HG03342 (cell line): ENCODE data around the gene SLC17A8.

Source experiments
- ATAC-seq: cut with Tn5 transposase; IDR thresholded peaks from one replicate; pipeline ENCODE4 v1.9.1; 2021; ENCODE audit warnings: mild to moderate bottlenecking, moderate library complexity; ENCODE audit not compliant: unreplicated experiment

SLC17A8 gene

DNA sequence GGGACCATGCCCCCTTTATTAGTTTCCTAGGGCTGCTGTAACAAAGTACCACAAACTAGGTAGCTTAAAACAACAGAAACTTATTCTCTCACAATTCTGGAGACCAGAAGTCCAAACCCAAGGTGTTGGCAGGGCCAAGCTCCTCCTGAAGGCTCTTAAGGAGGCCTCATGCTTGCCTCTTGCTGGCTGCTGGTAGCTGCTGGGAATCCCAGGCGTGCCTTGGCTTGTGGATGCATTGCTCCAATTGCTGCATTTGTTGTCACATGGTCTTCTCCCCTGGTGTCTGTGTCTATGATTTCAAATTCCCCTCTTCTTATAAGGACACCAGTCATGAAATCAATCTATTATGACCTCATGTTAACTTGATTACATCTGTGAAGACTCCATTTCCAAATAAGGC, 11.2 kb downstream of the SLC17A8 start:
- no peak for ATAC-seq

DNA sequence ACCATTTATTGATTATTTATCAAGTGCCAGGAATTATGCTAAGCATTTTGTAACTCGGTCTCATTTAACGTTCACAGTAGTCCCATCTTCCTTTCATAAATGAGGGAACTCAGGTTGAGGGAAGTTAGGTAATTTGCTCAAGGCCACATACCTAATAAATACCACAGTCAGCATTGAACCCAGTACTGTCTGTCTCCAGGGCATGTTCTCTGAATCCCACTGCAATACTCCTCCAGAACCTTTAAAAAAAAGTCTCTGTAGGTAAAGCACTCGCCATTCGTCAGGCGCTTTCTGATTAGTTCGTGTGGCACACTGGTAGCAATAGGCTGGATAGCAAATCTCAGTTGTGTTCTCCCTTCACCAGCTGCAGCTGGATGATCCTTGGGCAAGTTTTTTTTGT, 14.3 kb downstream of the SLC17A8 start:
- ATAC-seq, result no peak

GRCh38 chr12:100372853-100373640, 16.2 kb downstream of the SLC17A8 start:
- no peak for ATAC-seq

- no peak for ATAC-seq
Observed at GRCh38 chr12:100375038-100375735, 18.3 kb downstream of the SLC17A8 start.

DNA sequence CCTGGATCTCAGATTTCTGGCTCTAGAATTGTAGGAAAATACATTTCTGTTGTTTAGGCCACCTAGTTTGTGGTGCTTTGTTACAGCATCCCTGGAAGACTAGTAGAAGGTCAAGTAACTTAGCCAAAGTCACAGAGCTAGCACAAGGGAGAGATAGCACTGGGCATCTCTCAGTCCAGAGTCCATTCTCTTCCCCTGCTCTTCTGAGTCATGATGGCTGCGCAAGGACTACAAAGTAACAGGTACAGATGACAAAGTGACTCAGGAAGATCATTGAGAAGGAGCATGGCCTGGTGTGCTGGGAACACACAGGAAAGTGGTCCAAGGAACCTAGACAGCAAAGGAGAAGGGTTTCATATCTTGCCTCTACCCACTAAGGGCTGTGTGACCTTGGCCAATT, 19.3 kb downstream of the SLC17A8 start:
- ATAC-seq, result no peak

DNA sequence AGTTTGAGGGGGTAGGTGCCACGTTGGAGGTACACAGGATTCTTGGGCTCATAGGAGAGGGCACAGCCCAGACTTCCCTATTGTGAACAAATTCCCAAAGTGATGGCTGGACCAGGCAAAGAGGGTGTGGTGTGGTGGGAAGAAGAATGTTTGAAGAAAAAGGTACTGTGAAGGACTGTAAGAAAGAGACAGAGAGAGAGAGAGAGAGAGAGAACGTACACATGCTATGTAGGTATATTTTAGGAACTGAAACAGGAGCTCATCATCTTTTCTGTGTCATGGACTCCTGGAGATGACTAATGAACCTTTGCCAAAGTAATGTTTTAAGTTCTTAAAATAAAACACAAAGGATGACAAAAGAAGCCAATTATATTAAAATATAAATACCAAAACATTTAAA, 24.5 kb downstream of the SLC17A8 start:
- ATAC-seq, result no peak

DNA sequence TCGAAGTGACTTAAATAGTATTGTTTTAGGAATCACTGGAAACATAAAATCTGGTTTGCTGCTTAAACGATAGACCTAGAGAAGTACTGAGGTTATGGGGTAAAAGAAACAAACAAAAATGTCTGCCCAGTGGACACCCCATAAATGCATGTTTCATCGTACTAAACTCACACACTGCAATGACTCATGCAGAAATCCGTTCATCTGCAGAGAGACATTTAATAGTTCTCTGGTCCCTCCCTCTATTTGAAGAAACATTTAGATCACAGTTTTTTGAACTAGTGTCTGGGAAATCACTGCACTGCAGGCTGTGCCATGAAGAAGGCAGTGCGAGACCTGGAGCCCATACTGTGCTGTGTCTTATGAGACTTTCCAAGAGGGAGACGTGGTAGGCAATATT, 25.5 kb downstream of the SLC17A8 start:
- ATAC-seq, result no peak

- no peak for ATAC-seq
Observed at GRCh38 chr12:100383586-100384558, 27.0 kb downstream of the SLC17A8 start.

DNA sequence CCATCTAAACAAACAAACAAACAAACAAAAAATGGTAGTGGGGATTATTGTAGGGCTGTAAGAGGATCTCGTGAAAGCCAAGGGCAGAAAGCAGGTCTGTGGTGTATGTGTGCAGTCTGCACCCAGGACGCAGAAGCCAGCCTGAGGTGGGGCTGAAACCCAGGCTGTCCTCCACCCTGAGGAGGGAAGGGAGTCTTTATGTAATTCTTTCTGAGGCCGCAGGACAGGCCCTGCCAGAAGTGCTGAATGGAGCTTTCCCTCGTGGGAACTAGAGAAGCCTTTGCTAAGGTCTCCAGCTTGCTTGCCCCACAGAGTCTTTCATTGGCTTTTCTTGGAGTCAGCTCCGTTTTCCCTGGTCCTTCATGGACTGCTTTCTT, 27.7 kb downstream of the SLC17A8 start:
- no peak for ATAC-seq

DNA sequence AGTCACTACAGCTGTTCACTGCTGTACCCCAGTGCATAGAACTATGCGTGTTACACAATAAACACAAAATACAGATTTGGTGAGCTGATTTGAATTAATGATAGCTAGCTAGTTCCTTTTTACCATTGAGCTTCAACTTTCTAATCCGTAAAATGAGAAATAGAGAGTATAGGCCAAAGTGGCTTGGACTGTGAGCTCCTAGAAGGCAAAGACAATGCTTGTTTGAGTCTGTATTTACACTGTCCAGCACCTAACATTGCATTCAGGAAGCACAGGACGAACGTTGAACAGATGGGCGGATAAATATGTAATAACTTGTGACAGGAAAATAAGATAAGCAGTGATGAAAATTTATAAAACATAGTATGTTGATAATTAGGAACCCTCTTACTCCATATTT, 31.5 kb downstream of the SLC17A8 start:
- ATAC-seq, result no peak

DNA sequence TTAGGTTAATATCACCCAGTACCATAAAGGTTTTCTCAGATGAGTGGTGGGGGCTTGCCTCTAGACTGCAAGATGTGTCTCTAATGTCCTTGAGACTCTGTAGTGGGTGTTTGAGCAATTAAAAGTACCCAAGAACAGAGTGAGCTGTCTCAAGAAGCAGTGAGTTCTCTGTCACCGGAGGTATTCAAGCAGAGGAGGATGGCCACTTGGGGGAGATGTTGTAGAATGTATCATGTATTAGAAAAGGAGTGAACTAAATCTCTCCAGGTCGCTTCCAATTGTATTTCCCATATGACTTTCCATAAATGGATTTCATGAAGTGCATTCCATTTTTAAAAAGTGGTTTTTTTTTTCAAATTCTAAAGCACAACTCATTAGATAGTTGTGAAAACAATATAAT, 35.0 kb downstream of the SLC17A8 start:
- ATAC-seq, result no peak

DNA sequence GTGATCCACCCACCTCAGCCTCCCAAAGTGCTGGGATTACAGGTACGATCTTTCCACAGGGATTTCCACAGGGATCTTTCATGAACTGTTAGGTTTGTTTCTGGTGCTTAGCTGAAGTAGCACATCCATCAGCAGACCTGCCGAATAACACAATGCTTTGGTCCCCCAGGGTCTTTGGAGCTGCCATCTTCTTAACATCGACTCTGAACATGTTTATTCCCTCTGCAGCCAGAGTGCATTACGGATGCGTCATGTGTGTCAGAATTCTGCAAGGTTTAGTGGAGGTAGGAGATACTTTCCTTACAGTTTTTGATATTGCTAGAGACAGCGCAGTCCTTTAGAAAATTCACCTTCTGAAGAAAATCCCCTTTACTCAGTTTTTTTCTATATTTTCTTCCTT, 36.3 kb downstream of the SLC17A8 start:
- no peak for ATAC-seq

DNA sequence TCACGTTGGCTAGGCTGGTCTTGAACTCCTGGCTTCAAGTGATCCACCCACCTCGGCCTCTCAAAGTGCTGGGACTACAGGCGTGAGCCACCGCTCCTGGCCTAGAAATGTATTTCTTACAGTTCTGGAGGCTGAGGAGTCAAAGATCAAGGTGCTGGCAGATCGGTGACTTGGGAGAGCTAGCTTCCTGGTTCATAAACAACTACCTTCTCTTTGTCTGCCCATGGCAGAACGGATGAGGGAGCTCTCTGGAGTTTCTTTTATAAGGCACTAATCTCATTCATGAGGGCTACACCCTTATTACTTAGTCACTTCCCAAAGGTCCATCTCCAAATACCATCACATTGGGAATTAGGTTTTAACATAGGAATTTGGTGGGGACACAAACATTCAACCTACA, 38.9 kb downstream of the SLC17A8 start:
- no peak for ATAC-seq

GRCh38 chr12:100398307-100398706, 41.4 kb downstream of the SLC17A8 start:
- no peak for ATAC-seq

DNA sequence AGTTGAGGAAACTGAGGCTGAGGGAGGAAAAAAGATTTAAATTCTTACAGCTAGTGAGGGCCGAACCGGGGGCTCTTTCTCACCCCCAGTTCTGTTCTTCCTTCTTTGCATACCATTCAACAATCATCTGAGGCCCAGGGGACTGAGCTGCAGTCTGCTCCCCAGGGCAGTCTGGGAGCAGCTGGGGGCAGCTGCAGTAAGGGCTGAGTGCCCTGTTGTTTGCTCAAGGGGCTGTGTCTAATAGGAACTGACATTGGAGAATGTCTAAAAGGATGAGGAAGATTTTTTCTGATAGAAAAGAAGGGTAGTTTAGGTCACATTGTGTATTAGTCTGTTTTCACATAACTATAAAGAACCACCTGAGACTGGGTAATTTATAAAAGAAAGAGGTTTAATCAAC, 42.2 kb downstream of the SLC17A8 start:
- ATAC-seq, result no peak

DNA sequence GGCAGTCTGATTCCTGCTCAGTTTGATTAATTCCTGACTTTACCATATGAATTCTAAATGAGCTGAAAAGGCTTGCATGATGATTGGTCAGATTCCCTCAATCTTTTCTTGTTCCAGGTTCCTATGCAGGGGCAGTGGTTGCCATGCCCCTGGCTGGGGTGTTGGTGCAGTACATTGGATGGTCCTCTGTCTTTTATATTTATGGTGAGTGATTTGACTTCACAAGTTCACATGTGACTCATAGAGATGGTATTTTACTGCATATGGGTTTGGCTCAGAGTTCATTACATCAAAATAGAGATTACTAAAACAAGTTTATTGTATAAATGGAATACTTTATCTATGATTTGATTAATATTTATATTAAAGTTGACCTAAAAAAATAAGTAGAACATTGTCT, 44.8 kb downstream of the SLC17A8 start:
- no peak for ATAC-seq

- no peak for ATAC-seq
Observed at GRCh38 chr12:100402763-100403162, 45.9 kb downstream of the SLC17A8 start.

- ATAC-seq, result no peak
Observed at GRCh38 chr12:100403446-100403845, 46.6 kb downstream of the SLC17A8 start.

GRCh38 chr12:100404769-100405407, 48.0 kb downstream of the SLC17A8 start:
- ATAC-seq, result peak; percentile 97

DNA sequence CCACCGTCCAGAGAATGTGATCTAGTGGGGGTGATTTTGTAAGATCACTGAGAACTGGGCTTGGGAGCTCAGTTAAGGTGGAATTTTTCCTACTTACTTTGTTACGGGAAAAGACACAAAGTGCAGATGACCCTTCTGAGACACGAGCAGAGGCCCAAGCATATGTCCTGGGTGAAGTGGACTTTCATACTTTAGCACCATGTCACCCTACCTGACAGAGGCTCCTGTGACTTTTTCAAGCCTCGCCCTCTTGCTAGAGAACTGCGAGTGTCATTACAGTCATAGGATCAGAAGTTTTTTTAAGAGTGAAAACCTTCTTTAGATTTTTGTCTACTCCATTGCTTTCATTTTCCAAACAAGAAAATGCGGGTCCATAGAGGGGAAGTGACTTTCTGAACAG, 56.1 kb downstream of the SLC17A8 start:
- ATAC-seq, result no peak

- no peak for ATAC-seq
Observed at GRCh38 chr12:100414739-100415138, 57.9 kb downstream of the SLC17A8 start.
